Measurements from ENCODE around the gene RPL35.
A peak's percentile ranks its signal among the peaks of the same experiment; 100 is the strongest.

RPL35 gene

DNA sequence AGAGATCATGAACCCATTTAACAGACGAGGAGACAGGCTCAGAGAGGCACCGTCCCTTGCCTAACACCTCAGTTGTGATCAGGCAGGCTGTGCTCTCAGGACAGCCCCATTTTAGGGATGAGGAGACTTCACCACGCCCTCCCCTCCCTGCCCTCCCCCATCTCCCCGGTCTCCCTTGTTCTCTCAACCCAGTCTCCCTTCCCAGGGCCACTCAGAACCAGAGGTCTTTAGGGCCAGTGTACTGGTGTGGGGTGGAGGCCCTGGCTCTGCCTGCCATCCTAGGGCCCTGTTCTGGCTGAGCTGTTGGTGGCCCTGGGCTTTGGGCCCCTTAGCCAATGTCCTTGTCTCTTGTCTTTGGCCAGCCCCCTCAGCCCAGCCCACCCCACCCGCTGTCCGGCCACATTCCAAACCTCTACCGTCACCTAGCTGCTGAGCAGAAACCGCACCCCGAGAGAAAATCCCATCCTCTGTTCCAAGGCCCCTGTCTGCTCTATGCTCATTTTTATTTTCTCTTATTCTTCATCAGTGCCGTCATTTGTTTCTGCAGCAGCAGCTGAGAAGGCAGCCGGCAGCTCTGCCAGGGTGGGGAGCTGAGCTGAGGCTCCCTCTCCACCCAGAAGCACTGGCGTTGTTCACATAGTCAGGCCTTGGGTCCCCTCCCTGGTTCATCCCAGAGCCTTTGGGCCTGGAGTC, 50.9 kb downstream of the RPL35 start:
- H3K27me3 Mint-ChIP-seq: peaks cover 5% of the 10 kb centered on the region
- no peak overlapping the region for H3K4me3 Mint-ChIP-seq
- H3K27ac Mint-ChIP-seq: peak overlapping the region; percentile 7
- H3K9me3 Mint-ChIP-seq: no peaks in the 10 kb centered on the region
- intact Hi-C loops (cut with micrococcal nuclease): no loop called here
- no peaks in the 10 kb centered on the region for H3K4me1 Mint-ChIP-seq (ENCODE audit: low read depth)
- H3K36me3 Mint-ChIP-seq (ENCODE audit: low read depth): no peaks in the 10 kb centered on the region

DNA sequence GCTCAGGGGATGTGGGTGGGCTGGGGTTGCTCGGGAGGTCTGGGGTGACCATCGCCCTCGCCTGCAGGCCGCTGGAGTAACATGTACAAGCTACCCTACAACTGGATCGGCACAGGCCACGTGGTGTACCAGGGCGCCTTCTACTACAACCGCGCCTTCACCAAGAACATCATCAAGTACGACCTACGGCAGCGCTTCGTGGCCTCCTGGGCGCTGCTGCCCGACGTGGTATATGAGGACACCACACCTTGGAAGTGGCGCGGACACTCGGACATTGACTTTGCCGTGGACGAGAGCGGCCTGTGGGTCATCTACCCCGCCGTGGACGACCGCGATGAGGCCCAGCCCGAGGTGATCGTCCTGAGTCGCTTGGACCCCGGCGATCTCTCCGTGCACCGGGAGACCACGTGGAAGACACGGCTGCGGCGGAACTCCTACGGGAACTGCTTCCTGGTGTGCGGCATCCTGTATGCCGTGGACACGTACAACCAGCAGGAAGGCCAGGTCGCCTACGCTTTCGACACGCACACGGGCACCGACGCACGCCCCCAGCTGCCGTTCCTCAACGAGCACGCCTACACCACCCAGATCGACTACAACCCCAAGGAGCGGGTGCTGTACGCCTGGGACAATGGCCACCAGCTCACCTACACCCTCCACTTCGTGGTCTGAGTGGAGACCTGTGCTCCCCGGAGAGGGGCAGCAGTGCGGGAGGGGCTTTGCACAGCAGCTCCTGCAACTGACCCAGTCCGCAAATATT, 51.8 kb downstream of the RPL35 start:
- Mint-ChIP-seq H3K27ac (peak overlapping the region; percentile 7), H3K4me1 (ENCODE audit: low read depth) (no peaks in the 10 kb centered on the region)

GRCh38 chr9:124809211-124809610, 52.5 kb downstream of the RPL35 start:
- Mint-ChIP-seq H3K36me3 (ENCODE audit: low read depth) (no peaks in the 10 kb centered on the region), H3K27ac (no peak overlapping the region), H3K27me3 (peaks cover 4% of the 10 kb centered on the region), H3K4me1 (ENCODE audit: low read depth) (no peaks in the 10 kb centered on the region), H3K4me3 (no peak overlapping the region), H3K9me3 (no peaks in the 10 kb centered on the region)
- intact Hi-C loops (cut with micrococcal nuclease): no loop called here

More for the DNA sequence above, 51.8 kb downstream of the RPL35 start:
- no peak overlapping the region for H3K4me3 Mint-ChIP-seq
- no peaks in the 10 kb centered on the region for H3K36me3 Mint-ChIP-seq (ENCODE audit: low read depth)
- H3K27me3 Mint-ChIP-seq: peaks cover 5% of the 10 kb centered on the region
- intact Hi-C loops (cut with micrococcal nuclease): no loop called here
- H3K9me3 Mint-ChIP-seq: no peaks in the 10 kb centered on the region

DNA sequence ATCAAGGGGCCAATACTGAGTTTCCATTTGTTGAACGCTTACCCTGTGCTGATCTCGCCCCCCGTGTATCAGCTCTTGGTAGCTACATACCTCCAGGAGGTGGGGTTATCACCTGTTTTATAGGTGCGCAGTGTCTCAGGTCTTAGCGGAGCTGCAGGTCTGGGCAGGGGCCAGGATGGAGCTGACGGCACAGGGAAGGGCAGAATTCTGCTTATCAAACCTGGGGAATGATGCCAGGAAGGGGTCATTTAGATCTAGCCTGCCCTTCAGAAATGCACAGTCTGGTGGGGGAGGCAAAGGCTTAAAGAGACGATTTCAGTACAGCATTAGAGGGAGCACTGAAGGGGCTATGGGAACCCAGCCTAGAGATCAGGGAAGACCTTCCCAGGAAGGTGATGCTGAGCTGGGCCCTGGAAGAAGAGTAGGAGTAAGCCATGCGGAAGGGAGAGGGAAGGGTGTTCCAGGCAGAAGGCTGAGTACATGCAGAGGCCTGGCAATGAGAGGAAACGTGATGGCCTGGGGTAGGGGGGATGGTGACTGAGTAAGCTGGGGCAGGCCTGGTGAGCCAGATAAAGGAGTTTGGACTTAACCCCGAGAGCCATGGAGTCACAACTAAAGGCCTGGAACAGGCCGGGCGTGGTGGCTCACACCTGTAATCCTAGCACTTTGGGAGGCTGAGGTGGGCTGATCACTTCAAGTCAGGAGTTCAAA, 53.4 kb downstream of the RPL35 start:
- no peaks in the 10 kb centered on the region for H3K36me3 Mint-ChIP-seq (ENCODE audit: low read depth)
- peaks cover 4% of the 10 kb centered on the region for H3K4me1 Mint-ChIP-seq (ENCODE audit: low read depth)
- no peak overlapping the region for H3K27ac Mint-ChIP-seq
- intact Hi-C loops (cut with micrococcal nuclease): no loop called here
- no peaks in the 10 kb centered on the region for H3K27me3 Mint-ChIP-seq
- no peak overlapping the region for H3K4me3 Mint-ChIP-seq
- no peaks in the 10 kb centered on the region for H3K9me3 Mint-ChIP-seq

Measured in dendritic cell treated with granulocyte-macrophage colony-stimulating factor and Interleukin-4, amounts not matched to agents 40 ng/mL and 50 ng/mL, for 4 days (primary cell).